Raji (cell line): ENCODE measurements around the gene ZGPAT.

ENCODE experiments used
- POLR2A ChIP-seq: IDR thresholded peaks from 2 replicates; pipeline ENCODE4 v1.6.1; 2011; ENCODE audit warnings: low read depth, low read length, control low read depth; ENCODE audit not compliant: insufficient read depth

Gene ZGPAT

DNA sequence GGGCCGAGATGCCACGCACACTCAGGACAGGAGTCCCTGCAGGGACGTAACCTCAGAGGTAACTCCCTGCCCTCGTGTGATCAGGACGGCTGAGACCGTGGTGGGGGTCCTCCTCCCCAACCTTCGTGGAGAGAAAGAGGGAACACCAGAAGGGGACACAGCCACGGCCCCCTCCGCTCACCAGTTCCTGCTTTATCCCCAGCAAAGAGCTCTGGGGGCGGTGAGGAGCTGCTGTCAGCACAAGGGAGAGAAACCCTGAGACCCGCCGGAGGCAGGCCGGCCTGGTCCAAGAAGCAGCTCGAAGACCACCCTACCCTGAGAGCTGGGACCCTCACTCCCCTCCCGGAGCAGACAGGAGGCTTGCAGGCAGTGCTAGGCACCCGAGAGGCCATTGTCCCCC is 76.1 kb downstream of the ZGPAT start:
- TF ChIP-seq POLR2A = no peak

DNA sequence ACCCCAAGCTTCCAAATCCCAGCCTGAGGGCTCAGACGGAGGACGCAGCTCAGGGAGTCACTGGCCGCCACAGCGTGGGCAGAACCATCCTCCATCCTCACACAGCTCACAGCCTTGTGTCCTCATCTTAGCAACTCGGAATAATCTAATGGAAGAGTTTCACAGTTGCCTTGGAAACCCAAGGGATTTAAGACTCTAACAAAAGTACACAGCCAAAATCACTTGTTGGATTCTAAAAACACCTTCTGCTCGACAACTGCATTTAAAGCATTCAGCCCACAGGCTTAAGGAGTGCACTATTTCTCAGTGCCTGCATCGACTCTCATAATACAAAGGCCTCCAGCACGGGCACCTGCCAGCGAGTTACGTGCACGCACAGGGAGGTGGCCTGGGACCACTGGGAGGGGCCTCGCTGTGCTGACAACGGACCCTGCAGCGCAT is 77.9 kb downstream of the ZGPAT start:
- TF ChIP-seq POLR2A = no peak
